A673 (cell line): ENCODE results near the gene MARCHF5.

Source experiments
- CTCF ChIP-seq: fragments of 300-800, 200-600 bp; sonication (generic); conservative IDR thresholded peaks from 2 replicates; pipeline ENCODE4 v1.5.1; 2017; ENCODE audit warnings: low read depth, mild to moderate bottlenecking, antibody characterized with exemption, low read length, moderate library complexity, mixed read lengths
- EZH2 ChIP-seq: fragments of 200-600 bp; sonication (generic); IDR thresholded peaks from 2 replicates; pipeline ENCODE4 v1.6.1; 2017; ENCODE audit warnings: borderline replicate concordance, low read depth, mild to moderate bottlenecking, mixed read lengths, antibody characterized with exemption, low read length; ENCODE audit not compliant: poor library complexity, severe bottlenecking

GRCh38 chr10:92241501-92241900 lies 49.5 kb upstream of the MARCHF5 start:
- TF ChIP-seq CTCF (no peak), EZH2 (no peak)
